ENCODE data around the gene KMO.

- no peak for TF ChIP-seq ZNF274 (IDR thresholded peaks at IDR 0.05; ENCODE audit: low read depth, low read length)
- TF ChIP-seq YY1 (IDR thresholded peaks at IDR 0.05; ENCODE audit: insufficient read depth, insufficient read length), result no peak
Measured at GRCh38 chr1:241608379-241609033, 76.3 kb downstream of the KMO start.

Data from NT2/D1 (cell line).